Esophagus squamous epithelium (tissue), 5 donors: ENCODE data around the gene CTNNBIP1. TPM values are rescaled to one million over a fixed set of nuclear protein-coding genes. Genes with fewer than 3 reads are reported as not detected.

ENCODE experiments used
- DNase-seq: peaks from one replicate; lab custom pipeline; 2025; lab: John Stamatoyannopoulos, UW
- H3K27ac ChIP-seq, 4 donors: fragments of 200-600 bp; sonication (generic); one replicate each; pipeline ENCODE4 v1.5.1; 2016 to 2019; ENCODE audit warnings: mild to moderate bottlenecking in 1 of 4
- H3K27me3 ChIP-seq, 4 donors: fragments of 200-600 bp; sonication (generic); 1 replicate in 3 of 4; 2 replicates in 1 of 4; pipeline versions ENCODE4 v1.5.1 to v1.6.0; 2017 to 2021; ENCODE audit warnings: antibody characterized with exemption in 1 of 4
- H3K36me3 ChIP-seq, 3 donors: fragments of 200-600 bp; sonication (generic); one replicate each; pipeline ENCODE4 v1.5.1; 2016 to 2019
- H3K4me1 ChIP-seq, 3 donors: fragments of 200-600 bp; sonication (generic); one replicate each; pipeline ENCODE4 v1.5.1; 2017 to 2019
- H3K4me3 ChIP-seq, 4 donors: fragments of 200-600 bp; sonication (generic); 1 replicate in 3 of 4; 2 replicates in 1 of 4; pipeline ENCODE4 v1.5.1; 2016 to 2019; ENCODE audit warnings: mild to moderate bottlenecking in 2 of 4, moderate library complexity in 1 of 4
- H3K9me3 ChIP-seq, 3 donors: fragments of 200-600 bp; sonication (generic); one replicate each; pipeline ENCODE4 v1.5.1; 2016 to 2019
- CTCF ChIP-seq, 6 experiments: fragments of 450-650 bp in 4 of 6; fragments of 200-600 bp in 2 of 6; sonication (generic) in 2 of 6; IDR thresholded peaks; one replicate each; pipeline ENCODE4 v1.5.1; 2016 to 2019; ENCODE audit warnings: antibody characterized with exemption in 6 of 6, mild to moderate bottlenecking in 4 of 6, moderate library complexity in 4 of 6
- POLR2A ChIP-seq, 4 donors: fragments of 450-650 bp; IDR thresholded peaks; one replicate each; pipeline ENCODE4 v1.6.1; 2017; ENCODE audit warnings: antibody characterized with exemption in 4 of 4, mild to moderate bottlenecking in 4 of 4, moderate library complexity in 3 of 4
- WGBS, 2 donors: methylation state at CpG; one replicate each; pipeline ENCODE4 v1.1.5; 2018; 5-methylcytosine and 5-hydroxymethylcytosine counted together
- intact Hi-C: fragments of 100-400 bp; cut with DNase I; formaldehyde crosslinking; loops from one replicate; pipeline ENCODE4 v1.15.0; 2022
- total RNA-seq, 4 donors: library from RNA; depleted of rRNA; stranded (reverse); fragments of >200 nt; gene quantifications; one replicate each; pipeline ENCODE4 v1.1.0, GENCODE V29; 2016
- donor health status: DM: yes; HTN: yes; CAD: no.

CTNNBIP1 gene
- total RNA-seq, 4 donors from 2014 or later, result 76.1 to 186 (median 118) TPM

GRCh38 chr1:9942399-9942938 is 32.4 kb upstream of the CTNNBIP1 start:
- Histone ChIP-seq H3K4me3 (peak overlapping the region; percentile 60 to 89 (median 86)), H3K4me1 (peaks cover 12 to 28% (median 16%) of the 10 kb centered on the region in 3 donors), H3K9me3 (no peaks in the 10 kb centered on the region), H3K27me3 (no peaks in the 10 kb centered on the region), H3K27ac (peak overlapping the region; percentile 90 to 97 (median 93)), H3K36me3 (peaks cover 0 to 27% (median 0%) of the 10 kb centered on the region in 3 donors)
- no peak for DNase-seq
- TF ChIP-seq POLR2A (IDR thresholded peaks at IDR 0.05) (no peak), CTCF (IDR thresholded peaks at IDR 0.05) (peak in 5 of 6 experiments; percentile 35 to 70 (median 55))
- intact Hi-C loops, result loop anchor here (5.0 kb wide), 1 partner anchor 65 kb away; no protein-coding TSS in a partner anchor
- WGBS, 2 donors, result 0% methylated on average over 13 to 14 of the region's 14 CpGs

GRCh38 chr1:9929431-9930385 is 19.6 kb upstream of the CTNNBIP1 start:
- no peak for TF ChIP-seq CTCF (IDR thresholded peaks at IDR 0.05)
- Histone ChIP-seq H3K4me1 (no peaks in the 10 kb centered on the region), H3K9me3 (no peaks in the 10 kb centered on the region), H3K36me3 (peaks cover 0 to 70% (median 0%) of the 10 kb centered on the region in 3 donors), H3K27me3 (no peaks in the 10 kb centered on the region), H3K4me3 (no peak overlapping the region), H3K27ac (no peak overlapping the region)
- intact Hi-C loops, result no loop called here
- 77 to 79% methylated on average over 15 of the region's 15 CpGs for WGBS, 2 donors
- no peak for DNase-seq

GRCh38 chr1:9927259-9927658 is 17.2 kb upstream of the CTNNBIP1 start:
- TF ChIP-seq CTCF (IDR thresholded peaks at IDR 0.05) (no peak), POLR2A (IDR thresholded peaks at IDR 0.05) (no peak)
- H3K27ac ChIP-seq, result no peak overlapping the region
- WGBS, 2 donors, result 90 to 96% methylated on average over 5 of the region's 5 CpGs
- intact Hi-C loops, result no loop called here
- peaks cover 0 to 47% (median 0%) of the 10 kb centered on the region in 3 donors for H3K36me3 ChIP-seq
- no peaks in the 10 kb centered on the region for H3K4me1 ChIP-seq
- no peaks in the 10 kb centered on the region for H3K27me3 ChIP-seq
- no peak for DNase-seq
- no peaks in the 10 kb centered on the region for H3K9me3 ChIP-seq
- no peak overlapping the region for H3K4me3 ChIP-seq

- 74 to 81% methylated on average over 5 of the region's 5 CpGs for WGBS, 2 donors
- Histone ChIP-seq H3K27me3 (no peaks in the 10 kb centered on the region), H3K4me3 (no peak overlapping the region), H3K9me3 (no peaks in the 10 kb centered on the region), H3K27ac (no peak overlapping the region), H3K4me1 (no peaks in the 10 kb centered on the region), H3K36me3 (no peaks in the 10 kb centered on the region)
- TF ChIP-seq CTCF (IDR thresholded peaks at IDR 0.05), result no peak
- no peak for TF ChIP-seq POLR2A (IDR thresholded peaks at IDR 0.05)
- intact Hi-C loops, result no loop called here
- DNase-seq, result no peak
Measured at GRCh38 chr1:9922342-9922741, 12.3 kb upstream of the CTNNBIP1 start.

- Histone ChIP-seq H3K9me3 (no peaks in the 10 kb centered on the region), H3K36me3 (no peaks in the 10 kb centered on the region), H3K27me3 (no peaks in the 10 kb centered on the region), H3K4me1 (no peaks in the 10 kb centered on the region), H3K27ac (no peak overlapping the region), H3K4me3 (no peak overlapping the region)
- intact Hi-C loops, result no loop called here
- 93 to 94% methylated on average over 5 of the region's 5 CpGs for WGBS, 2 donors
- TF ChIP-seq POLR2A (IDR thresholded peaks at IDR 0.05) (no peak), CTCF (IDR thresholded peaks at IDR 0.05) (no peak)
- no peak for DNase-seq
Measured at GRCh38 chr1:9920606-9921005, 10.5 kb upstream of the CTNNBIP1 start.
